ENCODE data around the gene PLEKHA4.

- no peak for TF ChIP-seq CTCF (IDR thresholded peaks at IDR 0.05)
- TF ChIP-seq EZH2 (IDR thresholded peaks at IDR 0.05) = no peak
- TF ChIP-seq EZH2phosphoT487 (IDR thresholded peaks at IDR 0.05) = no peak
Observed at GRCh38 chr19:48830965-48831364, 37.5 kb downstream of the PLEKHA4 start.
